Sigmoid colon (tissue), 7 donors: Measurements from ENCODE around the gene CLPX. TPM values are rescaled to one million over a fixed set of nuclear protein-coding genes. Genes with fewer than 3 reads are reported as not detected.

ENCODE experiments used
- DNase-seq: peaks from one replicate; pipeline ENCODE4 v3.0.0-alpha.2; 2019
- H3K27ac ChIP-seq, 4 donors: fragments of 200-600 bp; sonication (generic); one replicate each; pipeline ENCODE4 v1.5.1; 2016 to 2019; ENCODE audit warnings: mild to moderate bottlenecking in 1 of 4
- H3K27me3 ChIP-seq, 3 donors: fragments of 200-600 bp; sonication (generic); one replicate each; pipeline ENCODE4 v1.5.1; 2019; ENCODE audit warnings: mild to moderate bottlenecking in 1 of 3
- H3K36me3 ChIP-seq, 4 donors: fragments of 200-600 bp; sonication (generic); one replicate each; pipeline ENCODE4 v1.5.1; 2016 to 2019
- H3K4me1 ChIP-seq, 4 donors: fragments of 200-600 bp; sonication (generic); one replicate each; pipeline ENCODE4 v1.5.1; 2017 to 2019
- H3K4me3 ChIP-seq, 4 donors: fragments of 200-600 bp; sonication (generic); one replicate each; pipeline ENCODE4 v1.5.1; 2017 to 2019; ENCODE audit warnings: mild to moderate bottlenecking in 2 of 4, moderate library complexity in 1 of 4
- H3K9me3 ChIP-seq, 4 donors: fragments of 200-600 bp in 3 of 4; sonication (generic) in 3 of 4; one replicate each; pipeline versions ENCODE4 v1.5.1 to v1.6.1; 2013 to 2019
- EP300 ChIP-seq, 4 donors: sonication (generic); formaldehyde crosslinking; IDR thresholded peaks; one replicate each; pipeline ENCODE4 v1.6.1; 2017; ENCODE audit warnings: antibody characterized with exemption in 4 of 4
- POLR2A ChIP-seq, 2 donors: fragments of 450-650 bp; IDR thresholded peaks; one replicate each; pipeline ENCODE4 v1.6.1; 2016; ENCODE audit warnings: antibody characterized with exemption in 2 of 2, mild to moderate bottlenecking in 2 of 2, moderate library complexity in 2 of 2
- POLR2AphosphoS5 ChIP-seq, 4 donors: sonication (generic); formaldehyde crosslinking; IDR thresholded peaks; one replicate each; pipeline ENCODE4 v1.6.1; 2017; ENCODE audit warnings: antibody characterized with exemption in 4 of 4
- WGBS, 2 donors: extraction: QIAGEN DNeasy Blood & Tissue Kit; methylation state at CpG; one replicate each; pipeline ENCODE4 v1.1.7; 2013; 5-methylcytosine and 5-hydroxymethylcytosine counted together
- intact Hi-C: fragments of 100-400 bp; cut with DNase I; formaldehyde crosslinking; loops from one replicate; pipeline ENCODE4 v1.15.1; 2023
- polyA plus RNA-seq, 3 donors: library from polyadenylated mRNA; stranded (reverse); fragments of 200-250 nt; gene quantifications; one replicate each; pipeline ENCODE4 v1.2.3, GENCODE V29; 2013
- total RNA-seq, 4 donors: library from RNA; depleted of rRNA; stranded (reverse); fragments of >200 nt; gene quantifications; one replicate each; pipeline ENCODE4 v1.1.0, GENCODE V29; 2016
- TF ChIP-seq, protein P1 (sequence below), 4 experiments: fragments of 450-650 bp in 3 of 4; fragments of 200-600 bp in 1 of 4; IDR thresholded peaks; one replicate each; pipeline ENCODE4 v1.5.1; 2016 to 2019; ENCODE audit warnings: antibody characterized with exemption in 4 of 4, mild to moderate bottlenecking in 3 of 4, moderate library complexity in 2 of 4
- donor health status: healthy with polysubstance abuse.
- donor health status: Bipolar disorder and iron deficiency.
- donor health status: healthy.

Gene CLPX
- total and polyA plus RNA-seq, 7 donors, result 16.4 to 71.4 (median 39.9) TPM

DNA sequence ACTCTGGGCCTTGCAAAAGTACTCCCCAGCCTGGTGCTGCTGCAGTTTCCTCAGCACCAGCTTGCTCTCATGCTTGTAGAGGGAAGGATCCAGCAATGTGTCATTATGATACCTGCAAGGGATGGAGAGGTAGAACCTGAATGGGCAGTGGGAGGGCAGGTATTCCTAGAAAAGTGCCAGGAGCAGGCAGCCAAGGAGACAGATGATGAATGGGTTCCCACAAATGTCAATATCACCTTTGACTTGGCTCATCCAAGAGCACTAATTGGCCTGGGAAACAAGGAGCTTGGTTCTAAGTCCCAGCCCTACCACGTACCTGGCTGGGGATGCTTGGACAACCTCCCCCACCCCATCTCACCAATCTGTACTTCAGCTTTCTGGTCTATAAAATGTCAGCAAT is 16.8 kb upstream of the CLPX start:
- Histone ChIP-seq H3K27ac (no peak overlapping the region), H3K27me3 (no peaks in the 10 kb centered on the region), H3K4me3 (no peak overlapping the region), H3K36me3 (no peaks in the 10 kb centered on the region), H3K9me3 (no peaks in the 10 kb centered on the region), H3K4me1 (peaks cover 0 to 9% (median 5%) of the 10 kb centered on the region in 4 donors)
- DNase-seq, result peak; percentile 5
- 77 to 81% methylated on average over 1 of the region's 1 CpG for WGBS, 2 donors
- intact Hi-C loops, result no loop called here
- TF ChIP-seq, protein P1, sequence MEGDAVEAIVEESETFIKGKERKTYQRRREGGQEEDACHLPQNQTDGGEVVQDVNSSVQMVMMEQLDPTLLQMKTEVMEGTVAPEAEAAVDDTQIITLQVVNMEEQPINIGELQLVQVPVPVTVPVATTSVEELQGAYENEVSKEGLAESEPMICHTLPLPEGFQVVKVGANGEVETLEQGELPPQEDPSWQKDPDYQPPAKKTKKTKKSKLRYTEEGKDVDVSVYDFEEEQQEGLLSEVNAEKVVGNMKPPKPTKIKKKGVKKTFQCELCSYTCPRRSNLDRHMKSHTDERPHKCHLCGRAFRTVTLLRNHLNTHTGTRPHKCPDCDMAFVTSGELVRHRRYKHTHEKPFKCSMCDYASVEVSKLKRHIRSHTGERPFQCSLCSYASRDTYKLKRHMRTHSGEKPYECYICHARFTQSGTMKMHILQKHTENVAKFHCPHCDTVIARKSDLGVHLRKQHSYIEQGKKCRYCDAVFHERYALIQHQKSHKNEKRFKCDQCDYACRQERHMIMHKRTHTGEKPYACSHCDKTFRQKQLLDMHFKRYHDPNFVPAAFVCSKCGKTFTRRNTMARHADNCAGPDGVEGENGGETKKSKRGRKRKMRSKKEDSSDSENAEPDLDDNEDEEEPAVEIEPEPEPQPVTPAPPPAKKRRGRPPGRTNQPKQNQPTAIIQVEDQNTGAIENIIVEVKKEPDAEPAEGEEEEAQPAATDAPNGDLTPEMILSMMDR (IDR thresholded peaks at IDR 0.05), result no peak
- TF ChIP-seq POLR2A (IDR thresholded peaks at IDR 0.05) (no peak), POLR2AphosphoS5 (IDR thresholded peaks at IDR 0.05) (no peak), EP300 (IDR thresholded peaks at IDR 0.05) (no peak)

DNA sequence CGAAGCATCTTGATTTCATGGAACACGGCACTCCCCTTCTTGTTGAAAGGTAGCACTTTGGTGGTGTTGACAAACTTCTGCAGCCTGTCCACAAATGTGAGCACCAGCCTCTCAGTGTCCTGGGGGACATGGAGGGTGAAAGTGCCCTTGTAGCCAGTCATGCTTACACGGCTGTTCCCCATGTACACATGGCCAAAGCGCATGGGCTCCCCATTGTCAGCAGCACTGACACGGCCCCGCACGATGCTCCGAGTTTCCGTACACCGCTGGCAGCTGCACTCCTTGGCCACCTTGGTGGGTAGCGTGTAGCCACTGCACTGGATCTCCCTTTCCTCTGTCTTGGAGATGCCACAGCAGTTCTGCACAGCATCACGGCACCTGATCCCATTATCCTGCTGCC is 13.4 kb upstream of the CLPX start:
- intact Hi-C loops, result loop anchor here (10.0 kb wide), 1 partner anchor 186 kb away; no protein-coding TSS in a partner anchor
- no peaks in the 10 kb centered on the region for H3K9me3 ChIP-seq
- WGBS, 2 donors, result 96 to 97% methylated on average over 12 of the region's 12 CpGs
- no peaks in the 10 kb centered on the region for H3K27me3 ChIP-seq
- H3K36me3 ChIP-seq, result no peaks in the 10 kb centered on the region
- TF ChIP-seq, protein P1 (IDR thresholded peaks at IDR 0.05), result no peak
- TF ChIP-seq EP300 (IDR thresholded peaks at IDR 0.05) (no peak), POLR2A (IDR thresholded peaks at IDR 0.05) (no peak), POLR2AphosphoS5 (IDR thresholded peaks at IDR 0.05) (no peak)
- no peak overlapping the region for H3K27ac ChIP-seq
- H3K4me3 ChIP-seq, result no peak overlapping the region
- no peak for DNase-seq
- H3K4me1 ChIP-seq, result peaks cover 0 to 24% (median 17%) of the 10 kb centered on the region in 4 donors

DNA sequence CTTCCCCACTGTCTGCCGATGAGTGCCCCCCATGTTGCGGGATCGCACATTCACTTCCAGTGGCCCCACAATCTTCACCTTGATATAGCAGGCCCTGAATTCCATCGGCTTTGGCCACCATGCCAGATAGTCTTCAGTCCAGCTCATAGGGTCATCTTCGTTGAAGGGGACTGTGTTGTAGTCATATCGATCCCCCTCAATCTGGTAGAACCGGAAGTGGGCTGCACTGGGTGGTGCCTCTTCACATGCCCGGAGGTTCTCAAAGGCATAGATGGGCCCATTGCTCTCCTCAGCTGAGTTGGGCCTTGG is 12.1 kb upstream of the CLPX start:
- no peak for DNase-seq
- Histone ChIP-seq H3K4me1 (peaks cover 0 to 24% (median 17%) of the 10 kb centered on the region in 4 donors), H3K27ac (no peak overlapping the region), H3K4me3 (no peak overlapping the region), H3K36me3 (no peaks in the 10 kb centered on the region), H3K27me3 (no peaks in the 10 kb centered on the region), H3K9me3 (no peaks in the 10 kb centered on the region)
- WGBS, 2 donors, result 96 to 97% methylated on average over 8 of the region's 8 CpGs
- TF ChIP-seq, protein P1 (IDR thresholded peaks at IDR 0.05), result no peak
- TF ChIP-seq POLR2AphosphoS5 (IDR thresholded peaks at IDR 0.05) (no peak), EP300 (IDR thresholded peaks at IDR 0.05) (no peak), POLR2A (IDR thresholded peaks at IDR 0.05) (no peak)
- intact Hi-C loops, result loop anchor here (10.0 kb wide), 1 partner anchor 188 kb away; no protein-coding TSS in a partner anchor

DNA sequence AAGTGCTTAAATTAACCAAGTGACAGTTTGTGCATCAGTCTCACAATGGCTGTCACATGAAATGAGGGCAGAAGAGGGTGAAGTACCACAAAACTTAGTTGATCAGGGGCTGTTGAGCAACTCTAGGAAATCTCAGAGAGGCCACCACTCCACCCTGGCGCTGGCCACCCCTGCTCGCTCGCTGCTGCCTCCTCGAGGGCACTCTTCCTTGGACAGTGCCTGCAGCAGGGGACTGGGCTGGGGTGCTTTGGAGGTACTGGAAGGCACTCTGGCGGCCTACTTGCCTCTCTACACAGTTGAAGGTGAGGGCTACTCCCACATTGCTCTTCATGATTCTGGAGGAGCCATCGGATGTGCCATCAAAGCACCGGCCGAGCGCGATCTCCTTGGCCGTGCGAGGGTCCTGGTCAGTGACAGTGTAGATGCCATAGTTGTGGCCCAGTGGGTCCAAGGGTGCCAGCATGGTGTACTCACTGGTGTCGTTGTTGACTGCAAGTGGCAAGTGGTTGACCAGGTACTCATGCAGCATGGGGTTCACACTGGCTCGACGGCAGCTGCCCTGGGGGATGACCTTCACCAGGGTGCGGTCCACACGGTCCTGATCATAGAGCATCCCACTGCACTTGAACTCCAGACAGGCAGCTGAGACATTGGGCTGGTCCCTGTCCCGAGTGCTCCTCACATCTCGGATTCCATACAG is 11.6 kb upstream of the CLPX start:
- no peak overlapping the region for H3K4me3 ChIP-seq
- H3K36me3 ChIP-seq, result no peaks in the 10 kb centered on the region
- no peak for TF ChIP-seq POLR2A (IDR thresholded peaks at IDR 0.05)
- TF ChIP-seq, protein P1 (IDR thresholded peaks at IDR 0.05), result peak in 1 of 4 experiments; percentile 8
- no peaks in the 10 kb centered on the region for H3K9me3 ChIP-seq
- no peak for DNase-seq
- H3K27me3 ChIP-seq, result no peaks in the 10 kb centered on the region
- intact Hi-C loops, result loop anchor here (10.0 kb wide), 1 partner anchor 188 kb away; no protein-coding TSS in a partner anchor
- H3K27ac ChIP-seq, result no peak overlapping the region
- WGBS, 2 donors, result 95 to 96% methylated on average over 19 of the region's 19 CpGs
- H3K4me1 ChIP-seq, result peaks cover 0 to 24% (median 17%) of the 10 kb centered on the region in 4 donors
